Mesothelial cell of epicardium (in vitro differentiated cells): ENCODE results near the gene MCU. TPM values are rescaled to one million over a fixed set of nuclear protein-coding genes. Genes with fewer than 3 reads are reported as not detected.

Source experiments
- DNase-seq, 2 experiments: peaks; one replicate each; pipeline ENCODE4 v3.0.0; 2021; ENCODE audit warnings: low spot score in 2 of 2; ENCODE audit not compliant: unreplicated experiment in 2 of 2
- H3K27ac Mint-ChIP-seq: 2 replicates; pipeline ENCODE4 v1.8.0; 2021; ENCODE audit warnings: mixed read lengths
- H3K27me3 Mint-ChIP-seq: 2 replicates; pipeline ENCODE4 v1.8.0; 2021; ENCODE audit warnings: low read depth, mixed read lengths
- H3K36me3 Mint-ChIP-seq: 2 replicates; pipeline ENCODE4 v1.8.0; 2021; ENCODE audit warnings: mixed read lengths
- H3K4me1 Mint-ChIP-seq: 2 replicates; pipeline ENCODE4 v1.8.0; 2021; ENCODE audit warnings: mixed read lengths
- H3K4me3 Mint-ChIP-seq: 2 replicates; pipeline ENCODE4 v1.8.0; 2021; ENCODE audit warnings: mild to moderate bottlenecking, moderate library complexity, mixed read lengths
- H3K9me3 Mint-ChIP-seq: 2 replicates; pipeline ENCODE4 v1.8.0; 2021; ENCODE audit warnings: mixed read lengths
- CTCF ChIP-seq: fragments of 200-600 bp; sonication (generic); IDR thresholded peaks from one replicate; pipeline ENCODE4 v1.5.0; 2021; ENCODE audit warnings: antibody characterized with exemption; ENCODE audit not compliant: unreplicated experiment
- total RNA-seq: library from RNA; stranded (reverse); gene quantifications from 3 replicates; pipeline ENCODE4 v1.2.1, GENCODE V29; 2021

The MCU gene
- total RNA-seq, 1 donor from 2014 or later = 44.6 TPM

GRCh38 chr10:72851509-72851908 is 159.6 kb downstream of the MCU start:
- H3K4me1 Mint-ChIP-seq = no peaks in the 10 kb centered on the region
- H3K27ac Mint-ChIP-seq = no peak overlapping the region
- TF ChIP-seq CTCF = no peak
- no peaks in the 10 kb centered on the region for H3K27me3 Mint-ChIP-seq
- no peak overlapping the region for H3K4me3 Mint-ChIP-seq
- H3K9me3 Mint-ChIP-seq = peaks cover 24% of the 10 kb centered on the region
- no peak for DNase-seq
- peaks cover 35% of the 10 kb centered on the region for H3K36me3 Mint-ChIP-seq

- Mint-ChIP-seq H3K36me3 (peaks cover 35% of the 10 kb centered on the region), H3K27ac (no peak overlapping the region), H3K4me3 (no peak overlapping the region), H3K4me1 (no peaks in the 10 kb centered on the region), H3K9me3 (peaks cover 24% of the 10 kb centered on the region), H3K27me3 (no peaks in the 10 kb centered on the region)
- DNase-seq = no peak
- no peak for TF ChIP-seq CTCF
These were observed 160.6 kb downstream of the MCU start for GRCh38 chr10:72852508-72852907.

GRCh38 chr10:72855129-72855528 is 163.2 kb downstream of the MCU start:
- Mint-ChIP-seq H3K27ac (no peak overlapping the region), H3K4me3 (no peak overlapping the region), H3K36me3 (peaks cover 26% of the 10 kb centered on the region), H3K27me3 (no peaks in the 10 kb centered on the region), H3K9me3 (peaks cover 24% of the 10 kb centered on the region), H3K4me1 (no peaks in the 10 kb centered on the region)
- DNase-seq = no peak
- no peak for TF ChIP-seq CTCF

- H3K36me3 Mint-ChIP-seq = peaks cover 28% of the 10 kb centered on the region
- no peak overlapping the region for H3K27ac Mint-ChIP-seq
- H3K4me1 Mint-ChIP-seq = no peaks in the 10 kb centered on the region
- DNase-seq = no peak
- TF ChIP-seq CTCF = no peak
- peaks cover 24% of the 10 kb centered on the region for H3K9me3 Mint-ChIP-seq
- H3K27me3 Mint-ChIP-seq = no peaks in the 10 kb centered on the region
- H3K4me3 Mint-ChIP-seq = no peak overlapping the region
These were observed 163.8 kb downstream of the MCU start for GRCh38 chr10:72855790-72856189.

GRCh38 chr10:72858067-72858466 is 166.1 kb downstream of the MCU start:
- Mint-ChIP-seq H3K9me3 (peaks cover 5% of the 10 kb centered on the region), H3K27me3 (no peaks in the 10 kb centered on the region), H3K36me3 (peaks cover 15% of the 10 kb centered on the region), H3K4me3 (no peak overlapping the region), H3K4me1 (no peaks in the 10 kb centered on the region), H3K27ac (no peak overlapping the region)
- no peak for TF ChIP-seq CTCF
- no peak for DNase-seq

- Mint-ChIP-seq H3K4me1 (no peaks in the 10 kb centered on the region), H3K27me3 (no peaks in the 10 kb centered on the region), H3K4me3 (no peak overlapping the region), H3K9me3 (no peaks in the 10 kb centered on the region), H3K27ac (no peak overlapping the region), H3K36me3 (peaks cover 15% of the 10 kb centered on the region)
- no peak for TF ChIP-seq CTCF
- DNase-seq = no peak
These were observed 171.0 kb downstream of the MCU start for GRCh38 chr10:72862957-72863356.
